Measurements from ENCODE around the gene KIAA2012. TPM values are rescaled to one million over a fixed set of nuclear protein-coding genes. Genes with fewer than 3 reads are reported as not detected.
A peak's percentile ranks its signal among the peaks of the same experiment; 100 is the strongest.

The KIAA2012 gene
- polyA plus RNA-seq (2014; cell fraction: cytosol; rRNA removed) = not detected in 2 replicates
- not detected in 2 replicates for polyA plus RNA-seq (2014; cell fraction: nucleus; rRNA removed)

DNA sequence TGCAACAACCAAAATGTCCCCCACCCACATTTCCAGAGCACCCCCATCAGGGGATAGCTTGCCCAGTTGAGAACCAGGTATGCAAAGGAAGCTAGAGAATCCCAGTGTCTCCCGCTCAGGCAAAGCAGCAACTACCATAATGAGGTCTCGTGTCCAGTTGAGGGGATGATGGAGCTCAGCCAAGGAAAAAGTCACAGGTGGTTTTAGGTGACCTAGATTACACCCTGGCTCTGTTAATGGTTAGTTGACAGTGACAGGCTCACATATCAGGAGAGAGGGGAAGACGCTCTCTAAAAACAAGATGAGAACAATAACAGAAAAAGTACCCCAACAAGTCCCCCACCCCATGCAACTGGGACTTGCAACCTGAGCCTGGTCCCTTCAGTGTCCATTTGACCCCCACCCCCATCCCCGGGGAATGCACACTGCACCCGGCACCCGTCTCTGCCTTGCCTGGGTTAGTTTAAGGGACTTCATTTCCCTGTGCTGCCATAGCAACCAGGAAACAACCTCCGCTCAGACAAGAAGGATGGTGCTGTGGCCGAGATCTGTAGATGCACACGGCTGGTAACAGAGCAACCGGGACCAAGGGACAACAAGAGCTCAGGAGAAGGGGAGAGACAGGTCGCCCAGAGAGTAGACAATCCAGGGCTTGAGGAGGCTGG is at the start of gene KIAA2012:
Gene KIAA2012 (plus strand): TSS at position 519 of the 665 bp plus-strand sequence. CDS start 373 bp downstream, outside the sequence.
- no peak for DNase-seq (ENCODE audit: low spot score)

DNA sequence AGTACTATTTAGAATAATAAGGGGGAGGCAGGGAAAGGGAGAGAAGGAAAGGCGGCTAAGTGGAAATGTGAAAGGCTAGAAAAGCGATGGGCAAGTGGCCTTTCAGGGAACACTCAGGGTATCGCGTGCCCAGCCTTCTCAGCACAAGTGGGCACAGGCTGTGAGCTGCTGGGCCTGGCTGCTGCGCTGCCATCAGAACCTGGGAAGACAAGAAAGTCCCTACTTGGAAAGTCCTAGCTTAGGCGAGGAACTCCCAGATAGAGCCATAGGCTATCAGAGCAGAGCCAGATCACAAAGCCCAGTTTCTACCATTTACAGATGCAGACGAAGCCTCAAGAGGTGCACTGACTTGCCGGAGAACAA is 49.2 kb upstream of the KIAA2012 start:
- DNase-seq (ENCODE audit: low spot score) = no peak

DNA sequence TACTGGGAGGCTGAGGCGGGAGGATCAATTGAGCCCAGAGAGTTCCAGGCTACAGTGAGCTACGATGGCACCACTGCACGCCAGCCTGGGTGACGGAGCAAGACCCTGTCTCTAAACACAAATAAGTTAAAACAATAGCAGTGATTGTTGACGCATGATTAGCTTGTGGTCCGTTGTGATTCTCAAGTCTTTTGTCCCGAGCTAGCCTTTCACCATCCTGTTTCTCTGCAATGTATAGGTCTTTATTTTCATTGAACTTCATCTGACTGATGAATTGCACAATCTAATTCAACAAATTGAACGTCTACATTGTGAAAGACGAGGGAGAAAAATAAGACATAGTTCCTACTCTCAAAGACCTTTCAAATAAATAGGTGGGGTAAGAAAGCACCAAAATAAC is 48.2 kb upstream of the KIAA2012 start:
- DNase-seq (ENCODE audit: low spot score) = no peak

DNA sequence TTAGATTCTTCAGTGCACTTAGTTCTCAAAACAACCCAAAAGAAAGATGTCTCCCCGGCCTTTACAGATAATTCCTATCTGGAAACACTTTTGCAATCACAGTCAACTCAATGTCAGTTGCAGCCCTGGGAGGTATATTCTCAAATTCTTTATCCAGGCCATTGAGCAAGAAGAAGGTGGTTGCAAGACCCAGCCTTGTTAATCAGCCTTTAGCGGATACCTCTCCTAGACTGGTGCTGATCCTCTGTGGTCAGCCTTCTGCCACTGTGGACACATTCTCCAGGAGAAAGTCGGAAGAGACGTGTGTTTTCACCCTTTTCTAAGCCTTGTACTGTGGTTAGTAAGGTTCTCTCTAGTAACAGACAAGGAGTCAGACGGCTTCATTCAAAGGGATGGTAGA is 47.2 kb upstream of the KIAA2012 start:
- DNase-seq (ENCODE audit: low spot score) = no peak

DNA sequence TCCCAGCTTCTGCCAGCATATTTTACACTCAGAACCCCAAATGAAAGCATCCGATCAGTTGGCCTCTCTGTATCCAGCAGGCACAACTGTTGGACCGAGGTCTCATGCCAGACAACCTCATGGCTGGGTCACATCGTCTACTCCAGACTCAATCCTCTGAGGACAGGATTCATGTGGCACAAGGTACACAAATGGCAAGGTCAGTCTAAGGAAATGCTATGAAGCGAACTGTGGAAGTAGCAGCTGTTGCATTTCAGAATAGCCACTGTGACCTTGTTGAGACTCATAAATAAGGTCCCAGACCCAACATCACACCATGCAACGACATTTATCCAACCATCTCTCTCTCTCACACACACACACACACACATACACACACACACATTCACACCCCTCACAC is 46.5 kb upstream of the KIAA2012 start:
- no peak for DNase-seq (ENCODE audit: low spot score)

DNA sequence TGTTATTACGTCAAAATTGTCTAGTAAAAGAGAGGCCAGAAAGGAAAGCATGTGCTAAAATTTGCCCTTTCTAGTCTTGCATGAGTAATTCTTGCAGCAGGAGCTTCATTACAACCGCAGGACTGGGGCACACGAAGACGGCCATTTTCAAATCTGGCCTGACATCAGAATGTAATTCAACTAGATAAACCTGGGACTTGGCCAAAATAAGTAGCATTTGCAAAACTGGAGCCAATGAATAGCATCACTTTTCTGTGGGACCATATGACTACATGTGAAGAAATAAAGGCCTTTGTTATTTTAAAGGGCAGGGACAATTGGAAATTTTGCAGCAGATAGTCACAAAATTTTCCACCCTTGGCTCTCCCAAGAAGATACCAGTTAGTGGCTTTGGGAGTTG is 42.4 kb upstream of the KIAA2012 start:
- no peak for DNase-seq (ENCODE audit: low spot score)

DNA sequence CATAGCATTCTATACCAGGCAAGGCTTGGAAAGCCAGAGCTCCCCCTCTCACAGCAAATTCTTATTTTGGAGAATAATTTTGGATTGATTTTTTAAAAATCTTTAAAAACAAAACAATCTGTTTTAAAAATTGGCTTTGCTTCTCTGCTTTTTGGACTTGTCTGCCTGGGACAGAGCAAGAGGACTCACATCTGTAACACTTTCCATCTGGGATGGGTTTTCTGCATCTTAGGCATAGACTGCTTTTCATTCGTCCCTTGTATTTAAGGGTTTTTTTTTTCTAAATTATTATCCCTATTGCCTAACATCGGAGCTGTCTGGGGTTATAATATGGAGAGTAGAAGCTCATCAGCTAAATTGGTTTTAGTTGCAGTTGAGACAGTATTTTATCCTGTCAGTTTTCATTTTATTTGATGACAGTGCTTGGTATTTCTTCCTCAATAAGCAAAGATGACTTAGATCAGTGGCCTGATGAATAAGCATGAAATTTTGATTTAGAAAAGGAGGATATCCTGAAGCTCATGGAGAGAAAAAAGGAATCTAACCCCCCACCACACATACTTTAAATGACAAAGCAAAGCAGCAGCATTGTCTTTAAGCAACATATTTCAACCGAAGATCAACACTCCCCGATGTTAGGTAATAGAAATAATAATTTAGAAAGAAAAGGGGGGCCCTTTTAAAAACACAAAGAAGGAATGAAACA is 41.7 kb upstream of the KIAA2012 start:
- DNase-seq (ENCODE audit: low spot score) = no peak

DNA sequence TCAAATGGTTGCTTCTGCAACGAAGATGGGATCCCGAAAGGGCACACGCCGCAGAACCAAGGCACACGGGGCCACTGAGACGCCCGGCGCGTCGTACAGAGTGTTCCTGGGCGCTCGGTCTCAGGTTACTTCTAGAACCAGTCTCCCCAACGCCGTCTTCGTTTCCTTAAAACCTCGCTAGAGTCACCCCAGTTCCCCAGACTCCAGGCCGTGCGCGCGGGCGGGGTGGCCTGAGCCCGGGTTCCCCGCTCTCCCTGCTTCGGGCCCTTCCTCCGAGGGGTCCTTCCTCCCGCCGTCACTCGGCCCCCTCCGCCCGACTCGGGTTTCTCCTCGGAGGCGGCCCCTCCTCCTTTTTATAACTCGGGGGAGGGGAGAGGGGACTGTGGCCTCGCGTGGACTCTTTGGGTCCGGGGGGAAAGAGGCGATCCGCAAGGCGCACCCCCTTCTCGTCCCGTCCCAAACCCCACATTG is 40.2 kb upstream of the KIAA2012 start:
- no peak for DNase-seq (ENCODE audit: low spot score)

DNA sequence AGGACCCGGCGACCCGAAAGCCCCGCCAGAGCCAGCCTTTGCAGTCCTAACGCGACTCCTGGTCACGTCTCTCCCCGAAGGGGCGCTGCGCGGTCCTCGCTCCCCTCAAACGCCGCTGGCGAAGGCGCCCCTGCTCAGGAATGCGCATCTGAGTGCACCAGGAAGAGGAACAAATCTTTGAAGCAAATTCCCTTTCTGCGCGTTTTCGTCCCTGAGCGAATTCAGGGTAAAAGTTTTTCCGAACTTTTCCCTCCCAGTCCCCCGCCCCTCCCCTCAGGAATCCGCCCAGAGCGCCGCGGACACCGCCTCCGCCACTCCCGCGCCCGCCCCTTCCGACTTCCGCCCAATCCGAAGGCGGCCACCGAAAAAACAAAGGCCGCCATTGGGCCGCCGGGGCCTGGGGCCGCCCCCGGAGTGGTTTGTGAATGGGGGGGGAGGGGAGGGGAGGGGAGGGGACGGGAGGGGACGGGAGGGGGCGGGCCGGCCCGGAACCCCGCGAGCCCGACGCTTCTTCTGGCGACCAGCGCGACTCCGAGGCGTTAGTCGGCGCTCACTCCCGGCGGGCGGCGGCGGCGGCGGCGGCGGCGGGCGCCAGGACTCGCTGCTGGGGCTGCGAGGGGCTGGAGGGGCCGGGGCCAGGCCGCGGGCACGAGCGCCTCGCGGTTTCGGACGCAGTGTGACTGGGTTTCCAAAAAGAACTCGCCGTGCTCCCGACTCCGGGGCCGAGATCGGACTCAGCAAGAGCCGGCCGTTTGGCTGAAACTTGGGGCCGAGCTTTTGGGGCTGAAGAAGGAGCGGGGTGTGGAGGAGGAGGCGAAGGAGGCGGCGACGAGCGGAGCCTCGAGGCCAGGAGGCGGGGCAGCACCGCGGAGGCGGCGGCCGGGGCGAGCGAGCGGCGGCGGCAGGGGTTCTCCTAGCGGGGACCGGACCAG is 39.5 kb upstream of the KIAA2012 start, which contains the start of gene FZD7:
Gene FZD7 (plus strand): TSS at position 539 of the 932 bp plus-strand sequence. CDS start 793 bp downstream, outside the sequence.
- DNase-seq (ENCODE audit: low spot score) = peak; percentile 62

DNA sequence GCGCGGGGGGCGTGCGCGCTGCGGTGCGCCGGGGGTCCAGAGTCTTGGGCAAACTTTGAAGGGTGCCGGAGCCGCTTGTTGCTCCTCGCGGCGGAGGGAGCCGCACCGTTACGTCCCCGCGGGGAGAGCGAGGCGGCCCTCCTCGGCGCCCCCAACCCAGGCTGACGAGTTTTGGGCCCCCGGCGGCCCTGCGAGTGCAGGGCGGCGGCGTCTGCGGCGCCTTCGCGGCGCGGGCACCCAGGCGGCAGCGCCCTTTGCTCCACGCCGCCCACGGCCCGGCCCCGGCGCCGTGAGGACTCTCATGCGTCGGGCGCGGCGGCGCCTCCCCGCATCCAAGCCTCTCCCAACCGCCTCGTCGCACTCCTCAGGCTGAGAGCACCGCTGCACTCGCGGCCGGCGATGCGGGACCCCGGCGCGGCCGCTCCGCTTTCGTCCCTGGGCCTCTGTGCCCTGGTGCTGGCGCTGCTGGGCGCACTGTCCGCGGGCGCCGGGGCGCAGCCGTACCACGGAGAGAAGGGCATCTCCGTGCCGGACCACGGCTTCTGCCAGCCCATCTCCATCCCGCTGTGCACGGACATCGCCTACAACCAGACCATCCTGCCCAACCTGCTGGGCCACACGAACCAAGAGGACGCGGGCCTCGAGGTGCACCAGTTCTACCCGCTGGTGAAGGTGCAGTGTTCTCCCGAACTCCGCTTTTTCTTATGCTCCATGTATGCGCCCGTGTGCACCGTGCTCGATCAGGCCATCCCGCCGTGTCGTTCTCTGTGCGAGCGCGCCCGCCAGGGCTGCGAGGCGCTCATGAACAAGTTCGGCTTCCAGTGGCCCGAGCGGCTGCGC is 38.6 kb upstream of the KIAA2012 start:
- no peak for DNase-seq (ENCODE audit: low spot score)

DNA sequence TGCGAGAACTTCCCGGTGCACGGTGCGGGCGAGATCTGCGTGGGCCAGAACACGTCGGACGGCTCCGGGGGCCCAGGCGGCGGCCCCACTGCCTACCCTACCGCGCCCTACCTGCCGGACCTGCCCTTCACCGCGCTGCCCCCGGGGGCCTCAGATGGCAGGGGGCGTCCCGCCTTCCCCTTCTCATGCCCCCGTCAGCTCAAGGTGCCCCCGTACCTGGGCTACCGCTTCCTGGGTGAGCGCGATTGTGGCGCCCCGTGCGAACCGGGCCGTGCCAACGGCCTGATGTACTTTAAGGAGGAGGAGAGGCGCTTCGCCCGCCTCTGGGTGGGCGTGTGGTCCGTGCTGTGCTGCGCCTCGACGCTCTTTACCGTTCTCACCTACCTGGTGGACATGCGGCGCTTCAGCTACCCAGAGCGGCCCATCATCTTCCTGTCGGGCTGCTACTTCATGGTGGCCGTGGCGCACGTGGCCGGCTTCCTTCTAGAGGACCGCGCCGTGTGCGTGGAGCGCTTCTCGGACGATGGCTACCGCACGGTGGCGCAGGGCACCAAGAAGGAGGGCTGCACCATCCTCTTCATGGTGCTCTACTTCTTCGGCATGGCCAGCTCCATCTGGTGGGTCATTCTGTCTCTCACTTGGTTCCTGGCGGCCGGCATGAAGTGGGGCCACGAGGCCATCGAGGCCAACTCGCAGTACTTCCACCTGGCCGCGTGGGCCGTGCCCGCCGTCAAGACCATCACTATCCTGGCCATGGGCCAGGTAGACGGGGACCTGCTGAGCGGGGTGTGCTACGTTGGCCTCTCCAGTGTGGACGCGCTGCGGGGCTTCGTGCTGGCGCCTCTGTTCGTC is 37.7 kb upstream of the KIAA2012 start:
- DNase-seq (ENCODE audit: low spot score) = no peak

DNA sequence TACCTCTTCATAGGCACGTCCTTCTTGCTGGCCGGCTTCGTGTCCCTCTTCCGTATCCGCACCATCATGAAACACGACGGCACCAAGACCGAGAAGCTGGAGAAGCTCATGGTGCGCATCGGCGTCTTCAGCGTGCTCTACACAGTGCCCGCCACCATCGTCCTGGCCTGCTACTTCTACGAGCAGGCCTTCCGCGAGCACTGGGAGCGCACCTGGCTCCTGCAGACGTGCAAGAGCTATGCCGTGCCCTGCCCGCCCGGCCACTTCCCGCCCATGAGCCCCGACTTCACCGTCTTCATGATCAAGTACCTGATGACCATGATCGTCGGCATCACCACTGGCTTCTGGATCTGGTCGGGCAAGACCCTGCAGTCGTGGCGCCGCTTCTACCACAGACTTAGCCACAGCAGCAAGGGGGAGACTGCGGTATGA is 37.1 kb upstream of the KIAA2012 start:
- no peak for DNase-seq (ENCODE audit: low spot score)

DNA sequence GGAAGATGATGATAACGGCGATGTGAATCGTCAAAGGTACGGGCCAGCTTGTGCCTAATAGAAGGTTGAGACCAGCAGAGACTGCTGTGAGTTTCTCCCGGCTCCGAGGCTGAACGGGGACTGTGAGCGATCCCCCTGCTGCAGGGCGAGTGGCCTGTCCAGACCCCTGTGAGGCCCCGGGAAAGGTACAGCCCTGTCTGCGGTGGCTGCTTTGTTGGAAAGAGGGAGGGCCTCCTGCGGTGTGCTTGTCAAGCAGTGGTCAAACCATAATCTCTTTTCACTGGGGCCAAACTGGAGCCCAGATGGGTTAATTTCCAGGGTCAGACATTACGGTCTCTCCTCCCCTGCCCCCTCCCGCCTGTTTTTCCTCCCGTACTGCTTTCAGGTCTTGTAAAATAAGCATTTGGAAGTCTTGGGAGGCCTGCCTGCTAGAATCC is 36.4 kb upstream of the KIAA2012 start:
- no peak for DNase-seq (ENCODE audit: low spot score)

DNA sequence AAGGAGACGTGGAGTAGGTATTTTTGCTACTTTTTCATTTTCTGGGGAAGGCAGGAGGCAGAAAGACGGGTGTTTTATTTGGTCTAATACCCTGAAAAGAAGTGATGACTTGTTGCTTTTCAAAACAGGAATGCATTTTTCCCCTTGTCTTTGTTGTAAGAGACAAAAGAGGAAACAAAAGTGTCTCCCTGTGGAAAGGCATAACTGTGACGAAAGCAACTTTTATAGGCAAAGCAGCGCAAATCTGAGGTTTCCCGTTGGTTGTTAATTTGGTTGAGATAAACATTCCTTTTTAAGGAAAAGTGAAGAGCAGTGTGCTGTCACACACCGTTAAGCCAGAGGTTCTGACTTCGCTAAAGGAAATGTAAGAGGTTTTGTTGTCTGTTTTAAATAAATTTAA is 36.0 kb upstream of the KIAA2012 start:
- no peak for DNase-seq (ENCODE audit: low spot score)

DNA sequence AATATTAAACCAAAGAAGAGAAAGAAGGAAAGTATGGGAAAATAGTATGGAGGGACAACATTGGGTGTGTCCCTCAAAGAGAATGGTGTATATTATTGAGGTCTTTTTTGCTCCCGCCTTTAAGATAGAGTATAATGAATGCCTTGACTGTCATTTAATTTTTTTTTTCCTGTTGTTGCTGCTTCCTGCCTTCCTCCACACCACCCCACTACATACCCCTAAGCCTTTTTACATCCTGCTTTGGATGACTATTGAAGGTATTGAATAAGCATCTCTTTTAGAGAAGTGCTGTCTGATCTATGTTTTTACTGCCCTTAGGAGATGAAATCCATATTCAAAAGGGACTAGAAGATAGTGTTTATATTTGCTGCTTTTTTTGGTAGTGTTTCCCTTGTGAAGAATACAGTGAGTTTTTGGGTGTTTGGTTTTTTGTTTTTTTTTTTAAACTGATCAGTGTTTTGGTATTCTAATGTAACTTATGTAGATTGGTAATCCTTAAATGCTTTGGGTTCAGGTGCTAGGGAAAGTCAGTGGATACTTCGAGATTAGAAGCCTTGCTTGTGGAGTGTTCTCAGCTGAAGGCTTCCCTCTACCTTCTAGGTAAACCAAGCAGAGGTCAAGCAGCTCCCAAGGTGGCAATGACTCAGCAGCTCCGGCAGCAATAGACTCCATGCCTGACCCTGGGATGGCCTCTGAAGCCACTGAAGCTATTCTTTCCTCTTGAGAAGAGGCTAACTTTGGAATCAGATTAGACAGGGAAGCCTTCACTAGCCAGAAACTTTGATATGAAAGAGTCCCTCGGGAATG is 34.4 kb upstream of the KIAA2012 start:
- no peak for DNase-seq (ENCODE audit: low spot score)

DNA sequence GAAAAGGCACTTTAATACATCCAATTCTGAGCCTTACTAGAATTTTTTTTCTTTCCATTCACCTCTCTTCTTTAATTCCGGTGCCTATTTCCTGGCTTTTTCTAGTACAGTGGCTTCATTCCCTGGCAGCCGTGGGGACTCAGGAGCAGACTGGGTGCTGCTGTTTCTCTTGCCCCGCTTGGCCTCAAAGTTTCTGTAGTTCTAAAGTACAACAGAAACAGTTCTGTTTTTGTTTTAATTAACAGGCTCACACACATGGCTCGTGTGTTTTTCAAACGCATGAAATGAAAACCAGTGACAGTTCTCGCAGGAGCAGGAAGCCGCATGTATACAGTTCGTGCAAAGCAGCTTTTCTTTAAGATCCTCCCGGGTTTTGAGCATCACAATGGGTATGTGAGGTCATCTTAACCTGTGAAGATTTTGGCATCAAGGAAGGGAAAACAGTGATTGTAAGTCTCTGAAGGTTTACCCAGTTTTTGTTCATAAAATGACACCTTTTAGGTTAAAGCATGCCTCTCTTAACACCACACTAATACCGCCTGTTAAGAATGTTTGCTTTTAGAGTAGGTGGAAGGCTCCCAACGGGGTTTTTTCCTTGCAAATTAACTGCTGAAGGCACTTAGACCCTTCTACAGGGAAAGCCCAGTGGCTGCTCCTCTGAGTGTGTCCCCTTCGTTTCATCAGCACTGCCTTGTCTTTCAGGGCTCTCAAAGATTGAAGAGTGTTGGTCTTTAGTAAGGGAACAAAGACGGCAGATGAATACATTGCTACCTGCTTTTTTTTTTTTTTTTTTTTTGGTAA is 33.6 kb upstream of the KIAA2012 start:
- DNase-seq (ENCODE audit: low spot score) = no peak

DNA sequence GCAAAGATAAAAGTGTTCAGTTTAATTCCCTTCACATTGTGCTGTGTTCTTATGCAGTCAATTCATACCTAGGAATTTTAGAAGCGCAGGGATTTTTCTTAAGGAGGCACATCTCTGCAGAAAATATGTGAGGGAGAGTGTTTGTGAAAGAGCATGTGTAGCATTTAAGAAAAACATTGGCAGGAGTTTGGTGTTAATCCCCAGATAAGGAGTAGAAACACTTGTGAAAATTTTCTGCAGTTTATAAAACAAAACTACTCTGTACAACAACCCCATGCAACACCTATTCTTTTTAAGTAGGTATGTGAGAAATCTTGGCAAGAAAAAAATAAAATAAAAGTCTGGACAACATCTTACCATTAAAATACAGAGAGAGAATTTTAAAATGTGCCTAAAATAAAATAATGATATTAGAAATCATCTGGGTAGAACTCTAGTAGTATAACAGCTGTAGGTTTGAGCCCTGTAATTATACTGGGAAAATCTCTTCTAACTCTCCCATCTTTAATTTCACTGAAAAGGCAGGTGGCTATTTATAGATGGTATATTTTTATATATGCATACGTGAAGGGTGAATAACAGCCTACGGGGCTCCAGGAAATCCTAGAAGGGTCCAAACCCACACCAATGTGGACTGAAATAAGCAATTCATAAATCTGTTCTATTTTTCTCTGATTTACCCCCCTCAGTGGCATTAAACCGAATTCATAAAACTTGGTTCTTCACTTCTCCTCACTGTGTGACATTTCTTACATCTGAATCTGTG is 32.8 kb upstream of the KIAA2012 start:
- no peak for DNase-seq (ENCODE audit: low spot score)
